Neutrophil (primary cell): ENCODE data around the gene ZNF701.

Source experiments
- H3K27ac ChIP-seq: fragments of 200-600 bp; sonication (generic); 2 replicates; pipeline ENCODE4 v1.5.1; 2016; ENCODE audit warnings: mild to moderate bottlenecking, moderate library complexity
- H3K27me3 ChIP-seq: fragments of 200-600 bp; sonication (generic); 2 replicates; pipeline ENCODE4 v1.6.0; 2016; ENCODE audit warnings: mild to moderate bottlenecking
- H3K36me3 ChIP-seq: fragments of 200-600 bp; sonication (generic); 2 replicates; pipeline ENCODE4 v1.5.1; 2017
- H3K4me1 ChIP-seq, 2 experiments: fragments of 200-600 bp in 1 of 2; sonication (generic) in 1 of 2; 1 replicate in 1 of 2; 2 replicates in 1 of 2; pipeline versions ENCODE4 v1.5.1 to v1.6.1; 2013 to 2016; ENCODE audit warnings: low read depth in 1 of 2, low read length in 1 of 2, mild to moderate bottlenecking in 1 of 2, moderate library complexity in 1 of 2; ENCODE audit not compliant: control insufficient read depth in 1 of 2, insufficient read depth in 1 of 2
- H3K4me3 ChIP-seq, 2 experiments: fragments of 200-600 bp in 1 of 2; sonication (generic) in 1 of 2; 1 replicate in 1 of 2; 2 replicates in 1 of 2; pipeline ENCODE4 v1.5.1; 2013 to 2016; ENCODE audit warnings: low read depth in 1 of 2, low read length in 1 of 2, mild to moderate bottlenecking in 1 of 2, moderate library complexity in 1 of 2
- H3K9me3 ChIP-seq: fragments of 200-600 bp; sonication (generic); 2 replicates; pipeline ENCODE4 v1.5.1; 2016
- CTCF ChIP-seq: fragments of 200-600 bp; sonication (generic); IDR thresholded peaks from 2 replicates; pipeline ENCODE4 v1.5.1; 2016; ENCODE audit warnings: antibody characterized with exemption

ZNF701 gene

DNA sequence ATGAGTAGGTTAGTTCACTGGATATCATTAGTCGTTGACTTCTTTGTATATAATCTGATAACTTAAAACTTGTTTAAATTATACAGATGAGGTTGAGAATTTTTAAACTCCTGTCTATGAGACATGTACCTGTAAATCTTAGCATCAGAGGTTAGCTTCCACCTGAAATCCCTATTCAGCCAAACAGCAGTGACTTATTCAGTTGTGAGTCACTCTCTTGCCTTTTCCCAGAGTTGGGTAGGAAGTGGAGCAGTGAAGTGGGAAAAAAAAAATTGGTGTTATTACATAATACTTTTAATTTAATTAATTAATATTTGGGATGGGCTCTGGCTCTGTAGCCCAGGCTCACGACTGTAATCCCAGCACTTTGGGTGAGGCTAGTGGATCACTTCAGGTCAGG, 32.9 kb downstream of the ZNF701 start:
- no peaks in the 10 kb centered on the region for H3K9me3 ChIP-seq

GRCh38 chr19:52603558-52604207, 33.6 kb downstream of the ZNF701 start:
- H3K27me3 ChIP-seq: no peaks in the 10 kb centered on the region
- no peaks in the 10 kb centered on the region for H3K36me3 ChIP-seq
- no peak overlapping the region for H3K27ac ChIP-seq
- peaks cover 3% of the 10 kb centered on the region for H3K9me3 ChIP-seq
- H3K4me3 ChIP-seq: no peak overlapping the region
- peaks cover 16 to 23% of the 10 kb centered on the region in 2 experiments for H3K4me1 ChIP-seq
- TF ChIP-seq CTCF: no peak

More for the DNA sequence above, 32.9 kb downstream of the ZNF701 start:
- Histone ChIP-seq H3K4me3 (no peak overlapping the region), H3K27me3 (no peaks in the 10 kb centered on the region), H3K27ac (no peak overlapping the region), H3K36me3 (no peaks in the 10 kb centered on the region), H3K4me1 (peaks cover 16 to 23% of the 10 kb centered on the region in 2 experiments)
- TF ChIP-seq CTCF: no peak

GRCh38 chr19:52613299-52613906, 43.3 kb downstream of the ZNF701 start:
- Histone ChIP-seq H3K36me3 (peaks cover 13% of the 10 kb centered on the region), H3K4me3 (no peak overlapping the region)

GRCh38 chr19:52621376-52621775, 51.3 kb downstream of the ZNF701 start:
- H3K9me3 ChIP-seq: peaks cover 14% of the 10 kb centered on the region

More at GRCh38 chr19:52613299-52613906, 43.3 kb downstream of the ZNF701 start:
- Histone ChIP-seq H3K4me1 (no peaks in the 10 kb centered on the region), H3K27ac (no peak overlapping the region), H3K27me3 (no peaks in the 10 kb centered on the region), H3K9me3 (peaks cover 48% of the 10 kb centered on the region)
- TF ChIP-seq CTCF: no peak

DNA sequence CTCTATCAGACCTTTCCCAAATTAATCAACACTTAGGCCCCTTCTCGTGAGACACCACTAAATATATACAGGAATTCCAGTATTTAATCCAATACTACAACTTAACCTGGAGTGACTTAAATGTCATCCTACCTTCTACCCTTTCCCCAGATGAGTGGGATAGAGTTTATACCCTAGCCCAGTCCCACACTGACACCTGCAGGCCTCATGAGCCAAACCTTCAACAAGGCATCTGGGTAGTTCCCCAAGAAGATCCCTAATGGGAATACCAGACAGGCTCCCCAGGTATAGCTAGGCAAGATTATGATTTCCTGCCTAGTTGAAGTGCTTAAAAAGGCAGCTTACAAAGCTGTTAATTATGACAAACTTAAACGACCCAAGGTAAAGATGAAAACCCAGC, 52.2 kb downstream of the ZNF701 start:
- peaks cover 63% of the 10 kb centered on the region for H3K36me3 ChIP-seq
- no peak for TF ChIP-seq CTCF
- no peak overlapping the region for H3K4me3 ChIP-seq
- peaks cover 5% of the 10 kb centered on the region for H3K9me3 ChIP-seq
- no peaks in the 10 kb centered on the region for H3K27me3 ChIP-seq
- no peak overlapping the region for H3K27ac ChIP-seq
- H3K4me1 ChIP-seq: no peaks in the 10 kb centered on the region

More at GRCh38 chr19:52621376-52621775, 51.3 kb downstream of the ZNF701 start:
- Histone ChIP-seq H3K36me3 (peaks cover 54% of the 10 kb centered on the region), H3K27ac (no peak overlapping the region), H3K4me1 (no peaks in the 10 kb centered on the region), H3K27me3 (no peaks in the 10 kb centered on the region), H3K4me3 (no peak overlapping the region)
- no peak for TF ChIP-seq CTCF
